GM13977 (cell line): Measurements from ENCODE around the gene POU2F2.
A peak's percentile ranks its signal among the peaks of the same experiment; 100 is the strongest.

Experiments used
- DNase-seq: peaks from one replicate; pipeline ENCODE4 v3.0.0; 2012; ENCODE audit warnings: low spot score
- CTCF ChIP-seq: IDR thresholded peaks from 2 replicates; pipeline ENCODE4 v1.5.1; 2012; ENCODE audit warnings: mild to moderate bottlenecking, control low read depth; ENCODE audit not compliant: insufficient read depth; ENCODE audit errors: extremely low read depth, missing control alignments
- in situ Hi-C: fragments of 300-500 bp; cut with MboI; formaldehyde crosslinking; loops from one replicate; pipeline ENCODE4 v1.12.0; 2022; ENCODE audit warnings: low sequenced_read_pairs, low pct_unique_long_range_greater_than_20kb, mixed read lengths, inconsistent platforms; ENCODE audit not compliant: unreplicated experiment

Gene POU2F2

GRCh38 chr19:42113641-42114348 is 18.5 kb downstream of the POU2F2 start:
- peak; percentile 76 for DNase-seq
- in situ Hi-C loops = loop anchor here (5.0 to 25.0 kb wide), 2 partner anchors 74 to 174 kb away; no protein-coding TSS in a partner anchor
- peak; percentile 28 for TF ChIP-seq CTCF

- in situ Hi-C loops = loop anchor here (5.0 to 25.0 kb wide), 2 partner anchors 75 to 175 kb away; no protein-coding TSS in a partner anchor
- no peak for DNase-seq
- TF ChIP-seq CTCF = no peak
Observed at GRCh38 chr19:42111811-42112210, 20.4 kb downstream of the POU2F2 start.

- in situ Hi-C loops = loop anchor here (5.0 to 25.0 kb wide), 2 partner anchors 76 to 176 kb away; no protein-coding TSS in a partner anchor
Observed at GRCh38 chr19:42111384-42111783, 20.9 kb downstream of the POU2F2 start.

GRCh38 chr19:42110658-42111057 is 21.6 kb downstream of the POU2F2 start:
- no peak for DNase-seq
- in situ Hi-C loops = loop anchor here (5.0 to 25.0 kb wide), 2 partner anchors 77 to 177 kb away; no protein-coding TSS in a partner anchor
- no peak for TF ChIP-seq CTCF

More at GRCh38 chr19:42111384-42111783, 20.9 kb downstream of the POU2F2 start:
- DNase-seq = no peak
- no peak for TF ChIP-seq CTCF

GRCh38 chr19:42109896-42110295 is 22.4 kb downstream of the POU2F2 start:
- no peak for DNase-seq
- in situ Hi-C loops = loop anchor here (5.0 to 25.0 kb wide), 2 partner anchors 77 to 177 kb away; no protein-coding TSS in a partner anchor
- TF ChIP-seq CTCF = no peak

GRCh38 chr19:42108527-42109389 is 23.5 kb downstream of the POU2F2 start:
- TF ChIP-seq CTCF = peak; percentile 100
- in situ Hi-C loops = loop anchor here (25.0 kb wide), 1 partner anchor 179 kb away; no protein-coding TSS in a partner anchor
- DNase-seq = peak; percentile 87
